Activated T-cell treated with anti-CD3 and anti-CD28 coated beads, Interleukin-2, amount 50 U/mL, for 72 hours (primary cell): Measurements from ENCODE around the gene GDNF. TPM values are rescaled to one million over a fixed set of nuclear protein-coding genes. Genes with fewer than 3 reads are reported as not detected.

Source experiments
- ATAC-seq, 2 donors: fragments of 150-1000 bp; cut with Tn5 transposase; replicated peaks in 1 of 2; 2 replicates each; pipeline ENCODE4 v1.10.0; 2021; ENCODE audit warnings: moderate library complexity in 2 of 2, mild to moderate bottlenecking in 1 of 2
- DNase-seq, 2 donors: peaks; one replicate each; pipeline ENCODE4 v3.0.0; 2021 to 2022; ENCODE audit warnings: mixed read lengths in 1 of 2
- H3K27ac Mint-ChIP-seq: one replicate; pipeline ENCODE4 v1.8.0; 2022; ENCODE audit warnings: mild to moderate bottlenecking, moderate library complexity, mixed read lengths
- H3K27me3 Mint-ChIP-seq: one replicate; pipeline ENCODE4 v1.8.0; 2022; ENCODE audit warnings: low read depth, mixed read lengths
- H3K36me3 Mint-ChIP-seq, 2 donors: one replicate each; pipeline ENCODE4 v1.8.0; 2022; ENCODE audit warnings: mixed read lengths in 2 of 2, mild to moderate bottlenecking in 1 of 2; ENCODE audit not compliant: insufficient read depth in 2 of 2
- H3K4me1 Mint-ChIP-seq: one replicate; pipeline ENCODE4 v1.8.0; 2022; ENCODE audit warnings: low read depth, mixed read lengths
- H3K4me3 Mint-ChIP-seq, 2 donors: one replicate each; pipeline ENCODE4 v1.8.0; 2022; ENCODE audit warnings: mild to moderate bottlenecking in 2 of 2, mixed read lengths in 2 of 2, moderate library complexity in 2 of 2
- H3K9me3 Mint-ChIP-seq, 2 donors: one replicate each; pipeline ENCODE4 v1.8.0; 2022; ENCODE audit warnings: mixed read lengths in 2 of 2
- total RNA-seq, 2 donors: library from RNA; stranded (reverse); gene quantifications; one replicate each; pipeline ENCODE4 v1.2.3, GENCODE V29; 2022

GDNF gene
- total RNA-seq, 2 donors from 2014 or later: not detected

- no peak overlapping the region for H3K27ac Mint-ChIP-seq
- H3K4me1 Mint-ChIP-seq: no peaks in the 10 kb centered on the region
- no peak for ATAC-seq
Measured at GRCh38 chr5:37767251-37767650, 72.6 kb downstream of the GDNF start.

More at GRCh38 chr5:37767251-37767650, 72.6 kb downstream of the GDNF start:
- H3K4me3 Mint-ChIP-seq: no peak overlapping the region
- H3K27me3 Mint-ChIP-seq: peaks cover 15% of the 10 kb centered on the region
- no peaks in the 10 kb centered on the region for H3K9me3 Mint-ChIP-seq
- no peaks in the 10 kb centered on the region for H3K36me3 Mint-ChIP-seq
- DNase-seq: no peak
